ENCODE measurements around the gene KRTAP10-4.

- TF ChIP-seq CTCF (IDR thresholded peaks at IDR 0.05; ENCODE audit: poor library complexity) (no peak), EZH2 (IDR thresholded peaks at IDR 0.05; ENCODE audit: borderline replicate concordance) (no peak), EZH2phosphoT487 (IDR thresholded peaks at IDR 0.05; ENCODE audit: low read depth, severe bottlenecking, unreplicated experiment) (no peak)
Observed at GRCh38 chr21:44540741-44541288, 32.7 kb upstream of the KRTAP10-4 start.
